ENCODE results near the gene LYST. TPM values are rescaled to one million over a fixed set of nuclear protein-coding genes. Genes with fewer than 3 reads are reported as not detected.

Gene LYST
- total RNA-seq, 4 donors from 2014 or later, result 27.8 to 128 (median 41.3) TPM

- no peak for DNase-seq (ENCODE audit: low spot score)
- TF ChIP-seq CTCF (IDR thresholded peaks at IDR 0.05), result no peak
- no peak for ATAC-seq (ENCODE audit: low FRiP score)
These were observed 121.1 kb downstream of the LYST start for GRCh38 chr1:235745503-235746136.

- ATAC-seq (ENCODE audit: low FRiP score), result no peak
- DNase-seq (ENCODE audit: low spot score), result no peak
- TF ChIP-seq CTCF (IDR thresholded peaks at IDR 0.05), result no peak
These were observed 123.6 kb downstream of the LYST start for GRCh38 chr1:235742914-235743599.

GRCh38 chr1:235741294-235741693 lies 125.4 kb downstream of the LYST start:
- DNase-seq (ENCODE audit: low spot score), result no peak
- peak; percentile 89 for ATAC-seq (ENCODE audit: low FRiP score)
- TF ChIP-seq CTCF (IDR thresholded peaks at IDR 0.05), result no peak

- DNase-seq (ENCODE audit: low spot score), result no peak
These were observed 127.1 kb downstream of the LYST start for GRCh38 chr1:235739631-235740030.

GRCh38 chr1:235739124-235739523 lies 127.6 kb downstream of the LYST start:
- ATAC-seq (ENCODE audit: low FRiP score) (no peak), DNase-seq (ENCODE audit: low spot score) (no peak)
- no peak for TF ChIP-seq CTCF (IDR thresholded peaks at IDR 0.05)

More at GRCh38 chr1:235739631-235740030, 127.1 kb downstream of the LYST start:
- TF ChIP-seq CTCF (IDR thresholded peaks at IDR 0.05), result no peak
- no peak for ATAC-seq (ENCODE audit: low FRiP score)

GRCh38 chr1:235737751-235738150 lies 129.0 kb downstream of the LYST start:
- TF ChIP-seq CTCF (IDR thresholded peaks at IDR 0.05), result no peak
- ATAC-seq (ENCODE audit: low FRiP score) (no peak), DNase-seq (ENCODE audit: low spot score) (no peak)

- TF ChIP-seq CTCF (IDR thresholded peaks at IDR 0.05), result no peak
- ATAC-seq (ENCODE audit: low FRiP score) (no peak), DNase-seq (ENCODE audit: low spot score) (no peak)
These were observed 130.4 kb downstream of the LYST start for GRCh38 chr1:235736263-235736662.
